GM18499 (cell line): ENCODE measurements around the gene COPG1.
"Not testable (repeated sequence)": the region's sequence is repeated elsewhere in the genome, so short reads cannot be mapped to it uniquely, and the experiment has no call there.

Experiments
- ATAC-seq: cut with Tn5 transposase; IDR thresholded peaks from one replicate; pipeline ENCODE4 v1.9.1; 2021; ENCODE audit warnings: moderate number of reproducible peaks; ENCODE audit not compliant: insufficient read depth, unreplicated experiment

The COPG1 gene

DNA sequence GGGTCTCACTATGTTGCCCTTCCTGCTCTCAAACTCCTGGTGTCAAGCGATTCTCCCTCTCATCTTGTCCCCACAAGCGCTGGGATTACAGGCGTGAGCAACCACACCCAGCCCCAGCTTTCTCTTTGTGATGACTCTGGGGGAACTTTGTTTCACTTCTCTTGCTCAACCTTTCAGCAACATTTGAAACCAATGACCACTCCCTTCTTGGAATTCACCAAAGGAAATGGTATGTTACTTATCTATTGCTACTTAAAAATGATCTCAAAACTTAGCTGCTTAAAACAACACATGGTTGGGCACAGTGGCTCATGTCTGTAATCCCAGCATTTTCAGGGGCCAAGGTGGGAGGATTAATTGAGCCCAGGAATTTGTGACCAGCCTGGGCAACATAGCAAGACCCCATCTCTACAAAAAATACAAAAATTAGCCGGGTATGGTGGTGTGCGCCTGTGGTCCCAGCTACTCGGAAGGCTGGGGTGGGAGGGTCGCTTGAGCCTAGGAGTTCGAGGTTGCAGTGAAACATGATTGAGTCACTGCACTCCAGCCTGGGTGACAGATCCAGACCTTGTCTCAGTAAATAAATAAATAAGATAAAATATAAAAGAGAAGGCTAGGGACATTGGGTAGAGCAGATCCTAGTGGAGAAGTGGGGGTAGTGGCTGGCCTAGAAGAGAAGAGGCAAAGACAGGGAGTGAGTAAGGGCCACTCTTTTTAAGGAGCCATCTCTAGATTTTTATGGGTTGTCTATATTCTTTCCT lies 10.3 kb upstream of the COPG1 start:
- no peak for ATAC-seq

DNA sequence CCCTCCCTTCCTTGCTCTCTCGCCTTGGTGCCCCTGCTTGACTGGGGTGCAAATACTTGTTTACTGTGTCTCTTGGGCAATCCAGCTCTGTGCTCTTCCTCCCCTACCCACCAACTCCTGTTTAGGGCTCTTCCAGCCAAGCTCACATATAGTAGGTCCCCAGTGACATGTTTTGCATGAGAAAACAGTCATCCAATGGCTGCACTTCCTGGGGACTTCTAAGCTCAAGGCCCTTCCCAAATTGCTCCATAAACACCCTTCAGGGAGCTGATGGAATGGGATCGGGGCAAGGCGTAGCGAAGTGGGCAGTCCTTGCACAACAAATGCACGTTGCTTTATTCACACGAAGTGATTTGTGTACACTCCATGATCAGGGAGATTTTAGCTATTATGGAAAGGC lies 9.4 kb upstream of the COPG1 start:
- no peak for ATAC-seq

DNA sequence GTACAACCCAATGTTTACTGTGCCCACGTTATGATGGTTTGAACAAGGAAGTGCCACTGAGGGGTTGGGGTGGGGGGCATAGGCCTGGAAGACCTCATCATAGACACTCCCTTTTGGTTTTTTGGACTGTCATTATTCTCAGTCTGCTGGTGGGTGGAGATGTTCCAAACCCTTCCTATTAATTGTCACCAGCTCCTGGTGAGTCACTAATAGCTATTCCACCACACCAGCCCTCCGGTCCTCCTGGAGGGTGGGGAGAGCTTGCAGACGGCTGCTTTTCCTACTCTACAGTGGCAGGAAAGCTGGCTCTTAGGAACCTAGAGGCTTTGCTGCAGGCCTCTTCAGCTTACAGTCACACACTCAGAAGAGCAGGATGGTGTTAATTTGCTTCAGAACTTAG lies 9.0 kb upstream of the COPG1 start:
- no peak for ATAC-seq

DNA sequence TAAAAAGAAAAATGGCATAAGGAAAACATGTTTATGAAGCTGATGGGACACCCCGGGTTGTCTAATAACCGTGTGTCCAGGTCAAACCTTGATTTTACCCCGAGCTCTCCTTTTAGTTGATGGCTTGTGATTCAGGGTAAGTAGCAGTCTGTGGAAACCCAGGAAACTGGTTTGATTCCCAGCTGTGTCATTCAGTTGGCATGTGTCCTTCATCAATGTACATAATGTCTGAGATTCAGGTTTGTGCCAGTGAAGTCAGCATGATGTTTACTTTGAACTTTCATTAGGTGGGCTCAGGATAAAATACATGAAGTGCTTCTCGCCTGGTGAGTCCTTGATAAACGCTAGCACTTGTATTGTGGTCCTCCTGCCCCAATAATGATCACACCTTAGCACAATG lies 4.3 kb upstream of the COPG1 start:
- no peak for ATAC-seq

DNA sequence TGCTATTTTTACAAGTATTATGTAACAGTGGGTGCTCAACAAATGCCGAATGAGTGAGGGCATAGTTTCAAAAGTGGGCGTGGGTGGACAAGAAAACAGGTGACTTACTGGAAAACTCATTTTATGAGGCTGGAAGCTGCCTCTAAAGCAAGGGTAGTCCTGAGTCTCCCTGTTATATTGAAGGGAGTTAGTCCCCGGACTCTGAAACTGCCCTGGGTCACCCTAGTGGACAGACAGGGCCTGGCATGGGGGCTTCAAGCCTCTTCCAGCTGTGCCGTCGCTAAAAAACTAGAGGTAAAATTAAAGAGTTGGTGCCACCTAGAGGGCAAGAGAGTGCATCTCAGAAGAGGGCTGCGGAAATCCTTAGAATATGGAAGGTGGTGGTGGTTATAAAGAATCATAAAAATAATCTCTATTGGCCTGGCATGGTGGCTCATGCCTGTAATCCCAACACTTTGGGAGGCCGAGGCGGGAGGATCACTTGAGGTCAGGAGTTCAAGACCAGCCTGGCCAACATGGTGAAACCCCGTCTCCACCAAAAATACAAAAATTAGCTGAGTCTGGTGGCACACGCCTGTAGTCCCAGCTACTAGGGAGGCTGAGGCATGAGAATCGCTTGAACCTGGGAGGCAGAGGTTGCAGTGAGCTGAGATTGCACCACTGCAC lies 3.6 kb upstream of the COPG1 start:
- ATAC-seq, result not testable (repeated sequence)

DNA sequence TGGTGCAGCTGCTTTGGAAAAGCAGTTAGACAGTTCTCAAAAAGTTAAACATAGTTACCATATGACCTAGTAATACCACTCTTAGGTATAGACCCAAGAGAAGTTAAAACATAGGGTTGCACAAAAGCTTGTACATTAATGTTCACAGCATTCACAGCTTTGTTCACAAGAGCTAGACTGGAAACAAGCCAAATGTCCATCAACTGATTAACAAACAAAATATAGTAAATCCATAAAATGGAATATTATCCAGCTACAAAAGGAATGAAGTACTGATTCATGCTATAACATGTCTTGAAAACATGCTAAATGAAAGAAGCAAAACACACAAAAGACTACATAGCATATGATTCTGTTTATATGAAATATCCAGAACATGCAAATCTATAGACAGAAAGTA lies 2.8 kb upstream of the COPG1 start:
- ATAC-seq, result no peak

DNA sequence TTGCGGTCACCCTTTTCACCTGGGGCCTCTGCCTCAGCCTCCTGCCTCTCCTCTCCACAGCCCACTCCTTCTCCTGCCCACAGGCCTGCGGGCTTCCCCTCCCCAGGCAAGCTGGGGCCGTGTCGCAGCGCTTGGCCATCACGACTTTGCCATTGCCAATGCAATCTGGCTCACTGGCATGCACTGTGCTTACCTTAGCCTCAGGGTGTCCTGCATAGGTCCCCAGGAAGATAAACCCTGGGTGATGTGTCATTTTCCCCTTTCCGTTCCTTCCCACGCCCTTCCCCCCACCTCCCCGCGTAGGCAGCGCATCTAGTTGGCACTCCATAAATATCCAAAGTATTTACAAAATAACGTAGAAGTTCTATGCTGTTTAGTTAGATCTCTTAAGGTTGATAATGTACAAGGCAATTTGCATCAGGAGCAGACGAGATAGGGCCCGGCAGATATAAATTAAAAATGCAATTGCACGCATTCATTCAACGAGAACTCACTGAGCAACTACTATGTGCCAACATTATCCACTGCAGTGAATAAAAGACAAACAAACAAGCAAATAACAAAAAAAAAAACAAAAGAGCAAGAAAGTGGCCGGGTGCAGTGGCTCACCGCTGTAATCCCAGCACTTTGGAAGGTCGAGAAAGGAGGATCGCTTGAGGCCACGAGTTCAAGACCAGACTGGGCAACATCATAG lies 973 bp upstream of the COPG1 start:
- no peak for ATAC-seq

DNA sequence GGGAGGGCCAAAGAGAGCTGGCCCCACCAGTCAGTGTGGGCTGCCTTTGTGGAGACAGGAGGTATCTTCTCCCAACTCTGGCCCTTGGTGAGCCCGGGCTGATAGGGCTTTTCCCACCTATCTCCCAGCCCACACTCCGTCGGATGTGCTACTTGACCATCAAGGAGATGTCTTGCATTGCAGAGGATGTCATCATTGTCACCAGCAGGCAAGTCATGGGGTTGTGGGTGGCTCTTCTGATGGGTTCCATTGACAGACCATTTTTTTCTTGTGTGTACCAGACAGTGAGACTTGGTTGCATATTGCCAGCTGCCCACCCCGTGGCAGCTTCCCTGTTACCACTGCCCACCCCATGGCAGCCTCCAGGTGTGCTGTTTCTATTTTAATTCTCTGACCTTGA lies 3.3 kb downstream of the COPG1 start:
- ATAC-seq, result no peak

DNA sequence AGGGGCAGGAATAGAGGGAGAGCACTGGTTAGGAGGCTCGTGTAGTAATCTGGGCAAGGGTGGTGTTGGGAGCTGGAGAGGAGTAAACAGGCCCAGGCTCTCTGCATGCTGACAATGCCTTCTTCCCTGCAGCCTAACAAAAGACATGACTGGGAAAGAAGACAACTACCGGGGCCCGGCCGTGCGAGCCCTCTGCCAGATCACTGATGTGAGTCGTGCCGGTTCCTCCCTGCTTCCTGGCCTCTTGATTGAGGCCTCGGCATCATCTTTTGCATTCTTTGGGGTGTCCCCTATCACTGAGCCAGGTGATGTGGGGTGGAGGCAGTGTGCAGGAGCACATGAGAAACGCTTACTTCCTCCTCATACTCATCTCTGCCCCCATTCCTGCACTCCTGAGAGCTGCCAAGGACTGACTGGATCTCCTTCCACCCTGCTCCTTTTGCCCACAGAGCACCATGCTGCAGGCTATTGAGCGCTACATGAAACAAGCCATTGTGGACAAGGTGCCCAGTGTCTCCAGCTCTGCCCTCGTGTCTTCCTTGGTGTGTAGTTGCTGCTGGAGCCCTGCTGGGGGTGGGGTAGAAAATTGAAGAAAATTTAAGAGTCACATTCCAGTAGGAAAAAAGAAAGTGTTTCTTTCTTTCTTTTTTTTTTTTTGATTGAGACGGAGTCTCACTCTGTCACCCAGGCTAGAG lies 5.3 kb downstream of the COPG1 start:
- ATAC-seq, result no peak

DNA sequence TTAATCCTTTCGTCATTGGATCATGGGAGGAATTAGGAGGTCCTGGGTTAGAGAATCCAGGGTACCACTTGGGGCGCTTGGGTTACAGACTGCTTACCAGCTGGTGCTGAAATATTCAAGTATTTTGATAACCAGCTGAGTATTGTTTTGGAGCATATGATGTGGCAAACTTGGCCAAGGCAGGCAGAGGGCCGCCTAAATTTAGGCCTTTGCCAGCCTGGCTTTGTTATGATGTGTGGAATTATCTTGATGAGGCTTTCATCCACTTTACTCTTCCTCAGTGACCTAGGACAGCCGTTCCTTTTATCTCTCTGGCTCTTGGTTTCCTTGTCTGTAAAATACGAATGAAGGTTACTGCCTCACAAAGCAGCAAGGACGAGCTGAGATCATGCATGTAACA lies 6.9 kb downstream of the COPG1 start:
- no peak for ATAC-seq

DNA sequence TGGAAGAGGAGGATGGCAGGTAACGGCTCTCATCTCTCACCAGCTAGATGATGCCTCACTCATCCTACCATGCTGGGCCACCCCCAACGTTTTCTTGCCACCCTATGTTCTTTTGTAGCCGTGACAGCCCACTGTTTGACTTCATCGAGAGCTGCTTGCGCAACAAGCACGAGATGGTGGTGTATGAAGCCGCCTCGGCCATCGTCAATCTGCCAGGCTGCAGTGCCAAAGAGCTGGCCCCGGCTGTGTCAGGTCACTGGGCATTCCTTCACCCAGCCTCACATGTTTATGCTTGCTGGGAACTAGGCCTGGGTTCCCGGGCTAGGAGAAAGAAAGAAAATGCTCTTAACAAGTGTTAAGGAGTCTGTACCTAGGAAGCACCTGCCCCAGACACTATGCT lies 8.2 kb downstream of the COPG1 start:
- ATAC-seq, result no peak

DNA sequence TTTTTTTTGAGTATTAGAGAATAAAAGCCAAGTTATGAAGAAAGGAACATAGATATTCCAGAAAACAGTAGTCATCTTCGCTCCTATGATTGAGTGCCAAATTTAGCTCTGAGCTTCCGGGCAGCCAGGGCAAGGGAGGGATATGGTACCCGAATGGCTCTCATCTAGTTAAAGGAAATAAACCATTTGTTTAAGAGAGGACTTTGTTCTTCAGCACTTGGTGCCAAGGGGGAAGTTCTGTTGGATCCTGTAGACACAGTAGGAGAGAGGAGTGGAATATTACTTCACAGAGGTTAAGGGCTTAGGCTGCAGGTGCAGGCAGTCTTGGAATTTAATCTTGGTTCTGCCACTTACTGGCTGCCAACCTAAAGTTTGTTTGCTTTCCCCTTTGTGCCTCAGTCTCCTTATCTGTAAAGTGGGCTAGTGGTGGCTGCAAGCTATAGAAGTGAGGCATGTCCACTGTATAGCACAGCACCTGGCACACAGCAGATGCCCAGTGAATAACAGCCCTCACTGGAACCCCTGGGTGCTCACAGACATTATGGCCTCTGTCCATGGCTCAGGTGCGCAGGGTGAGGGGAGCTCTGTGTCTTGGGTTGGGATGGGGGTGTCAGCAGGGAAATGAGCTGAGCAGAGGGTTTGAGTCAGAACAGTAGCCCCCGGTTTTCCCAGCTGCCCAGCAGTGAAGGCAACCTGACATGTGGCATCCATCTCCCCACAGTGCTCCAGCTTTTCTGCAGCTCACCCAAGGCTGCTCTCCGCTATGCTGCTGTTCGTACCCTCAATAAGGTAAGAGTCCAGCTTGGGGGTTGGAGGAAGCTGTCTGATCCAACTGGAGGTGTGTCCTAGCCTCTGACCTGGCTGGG lies 10.4 kb downstream of the COPG1 start:
- no peak for ATAC-seq

DNA sequence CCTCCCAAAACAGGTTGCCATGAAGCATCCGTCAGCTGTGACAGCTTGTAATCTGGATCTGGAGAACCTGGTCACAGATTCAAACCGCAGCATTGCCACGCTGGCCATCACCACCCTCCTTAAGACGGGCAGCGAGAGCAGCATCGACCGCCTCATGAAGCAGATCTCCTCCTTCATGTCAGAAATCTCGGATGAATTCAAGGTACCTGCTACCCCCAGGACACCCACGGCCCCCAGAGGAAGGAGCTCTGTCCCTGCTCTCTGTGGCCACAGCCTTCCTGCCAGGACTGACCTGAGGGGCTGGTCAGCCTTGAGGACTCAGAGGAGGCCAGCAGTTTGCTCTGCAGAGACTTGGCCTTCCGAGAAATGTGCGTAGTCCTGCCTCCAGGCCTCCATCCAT lies 11.2 kb downstream of the COPG1 start:
- ATAC-seq, result no peak

DNA sequence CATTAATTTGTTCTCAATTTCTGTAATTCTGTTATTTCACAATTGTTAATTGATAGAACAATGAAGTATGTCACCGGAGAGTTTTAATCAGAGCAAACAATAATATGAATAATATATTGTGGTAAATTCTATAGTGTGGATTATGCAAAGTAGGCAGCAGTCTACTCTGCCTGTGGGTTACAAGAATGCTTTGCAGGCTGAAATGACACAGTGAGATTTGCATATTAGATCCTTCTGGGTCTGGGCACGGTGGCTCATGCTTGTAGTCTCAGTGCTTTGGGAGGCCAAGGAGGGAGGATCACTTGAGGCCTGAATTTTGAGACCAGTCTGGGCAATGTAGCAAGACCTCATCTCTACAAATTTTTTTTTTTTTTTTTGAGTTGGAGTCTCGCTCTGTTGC lies 12.5 kb downstream of the COPG1 start:
- no peak for ATAC-seq

DNA sequence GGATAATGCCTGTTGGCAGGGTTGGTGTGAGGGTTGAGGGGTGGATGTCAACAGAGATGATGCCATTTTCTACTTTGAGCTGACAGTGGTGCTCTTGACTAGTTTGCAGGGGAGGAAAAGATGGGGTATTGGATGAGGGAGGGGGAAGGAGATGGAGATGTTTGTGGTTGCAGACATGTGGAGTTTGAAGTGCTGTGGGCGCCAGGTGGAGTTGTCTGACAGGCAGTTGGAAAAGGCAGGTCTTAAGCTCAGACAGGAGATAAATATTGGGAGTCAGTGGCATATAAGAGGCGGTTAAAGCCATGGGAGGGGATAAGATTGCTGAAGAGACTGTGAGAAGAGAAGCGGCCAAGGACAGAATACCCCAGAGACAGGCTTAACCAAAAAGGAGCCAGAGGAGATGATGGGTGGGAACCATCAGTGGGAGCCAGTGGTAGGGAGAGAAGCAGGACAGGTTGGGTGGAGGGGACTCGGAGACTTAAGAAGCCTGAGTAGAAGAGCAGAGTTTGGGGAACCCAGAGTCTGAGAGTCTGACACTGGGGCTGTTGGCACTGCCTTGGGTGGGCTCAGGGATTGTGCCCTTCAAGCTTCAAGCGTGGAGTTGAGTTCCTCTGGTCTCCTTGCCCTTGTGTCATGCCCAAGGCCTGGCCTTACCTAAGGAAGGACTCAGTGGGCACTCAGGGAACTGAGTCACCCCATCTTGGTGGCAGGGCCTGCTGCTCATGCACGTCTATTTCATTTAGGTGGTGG lies 13.9 kb downstream of the COPG1 start:
- no peak for ATAC-seq

DNA sequence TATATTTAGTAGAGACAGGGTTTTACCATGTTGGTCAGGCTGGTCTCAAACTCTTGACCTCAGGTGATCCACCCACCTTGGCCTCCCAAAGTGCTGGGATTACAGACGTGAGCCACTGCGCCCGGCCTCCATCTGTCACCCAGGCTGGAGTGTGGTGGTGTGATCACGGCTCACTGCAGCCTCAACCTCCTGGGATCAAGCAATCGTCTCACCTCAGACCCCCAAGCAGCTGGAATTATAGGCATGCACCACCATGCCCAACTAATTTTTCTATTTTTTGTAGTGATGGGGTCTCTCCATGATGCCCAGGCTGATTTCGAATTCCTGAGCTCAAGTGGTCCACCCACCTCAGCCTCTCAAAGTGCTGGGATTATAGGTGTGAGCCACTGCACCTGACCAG lies 15.6 kb downstream of the COPG1 start:
- not testable (repeated sequence) for ATAC-seq

DNA sequence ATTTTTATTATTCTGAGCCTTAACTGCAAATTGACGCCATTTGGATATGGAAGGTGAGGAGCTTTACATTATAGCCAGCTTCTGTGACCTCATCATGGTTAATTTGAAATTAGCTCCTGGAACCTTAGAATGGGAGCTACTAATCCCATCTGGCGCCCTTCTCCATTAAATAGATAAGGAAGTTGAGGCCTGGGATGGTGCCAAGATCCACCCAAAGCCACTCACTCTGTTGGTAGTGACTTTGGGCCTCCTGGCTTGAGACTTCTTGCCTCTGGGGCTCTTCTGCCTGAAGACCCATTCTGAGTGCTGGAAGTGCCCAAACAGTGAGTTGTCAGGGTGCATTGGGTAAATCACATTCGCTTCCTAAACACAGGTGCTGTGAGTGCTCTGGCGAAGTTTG lies 17.2 kb downstream of the COPG1 start:
- no peak for ATAC-seq

DNA sequence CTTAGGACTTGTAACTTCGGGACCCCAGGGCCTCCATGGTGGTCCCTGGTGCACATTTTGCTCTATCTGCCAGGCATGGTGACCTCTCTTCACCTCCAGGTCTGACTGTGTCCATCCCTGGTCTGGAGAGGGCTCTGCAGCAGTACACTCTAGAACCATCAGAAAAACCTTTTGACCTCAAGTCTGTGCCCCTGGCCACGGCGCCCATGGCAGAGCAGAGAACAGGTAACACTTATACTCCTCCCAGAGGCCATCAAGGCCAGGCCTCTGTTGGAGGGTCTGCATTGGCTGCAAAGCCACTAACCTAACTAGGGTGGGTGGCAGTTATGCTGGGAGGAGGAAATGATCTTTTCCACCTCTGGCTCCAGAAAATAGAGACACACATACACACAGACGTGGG lies 19.0 kb downstream of the COPG1 start:
- no peak for ATAC-seq

DNA sequence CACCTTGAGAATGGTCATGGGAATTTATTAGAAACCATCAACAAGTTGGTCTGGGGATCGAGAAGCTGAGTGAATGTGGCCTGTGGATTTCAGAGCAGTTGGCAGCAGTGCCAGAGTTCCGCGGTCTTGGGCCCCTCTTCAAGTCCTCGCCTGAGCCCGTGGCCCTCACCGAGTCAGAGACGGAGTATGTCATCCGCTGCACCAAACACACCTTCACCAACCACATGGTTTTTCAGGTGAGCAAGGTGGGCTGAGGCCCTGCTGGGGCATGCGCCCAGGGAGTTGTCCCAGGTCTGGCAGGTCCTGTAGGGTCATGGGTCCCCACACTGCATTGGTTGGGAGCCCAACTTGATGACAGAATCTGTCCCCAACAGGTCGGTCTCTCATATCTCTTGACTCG lies 22.3 kb downstream of the COPG1 start:
- no peak for ATAC-seq
